Activated CD4-positive, alpha-beta T cell treated with anti-CD3 and anti-CD28 coated beads for 24 hours (primary cell): Measurements from ENCODE around the gene SLC46A2.

Source experiments
- DNase-seq, 2 donors: peaks; one replicate each; pipeline ENCODE4 v3.0.0-alpha.2; 2020; ENCODE audit warnings: low read depth in 2 of 2

The SLC46A2 gene

GRCh38 chr9:112831281-112831851 is 59.3 kb downstream of the SLC46A2 start:
- no peak for DNase-seq
